Kidney epithelial cell (primary cell): ENCODE measurements around the gene MEF2C. TPM values are rescaled to one million over a fixed set of nuclear protein-coding genes. Genes with fewer than 3 reads are reported as not detected.

Experiments used
- DNase-seq: peaks from one replicate; pipeline ENCODE4 v3.0.0-alpha.2; 2010; ENCODE audit warnings: low read depth
- H3K27me3 ChIP-seq: 2 replicates; pipeline ENCODE4 v1.6.0; 2011; ENCODE audit warnings: low read length; ENCODE audit not compliant: control insufficient read depth, insufficient read depth
- H3K36me3 ChIP-seq: 2 replicates; pipeline ENCODE4 v1.5.1; 2011; ENCODE audit warnings: low read length; ENCODE audit not compliant: control insufficient read depth, insufficient read depth
- H3K4me3 ChIP-seq: 2 replicates; pipeline ENCODE4 v1.5.1; 2011; ENCODE audit warnings: low read depth, mild to moderate bottlenecking, control low read depth, low read length
- total RNA-seq: library from RNA; depleted of rRNA; stranded (reverse); fragments of >200 nt; gene quantifications from 2 replicates; pipeline ENCODE4 v1.2.3, GENCODE V29; 2015
- TF ChIP-seq, protein P1 (sequence below): IDR thresholded peaks from 2 replicates; pipeline ENCODE4 v1.5.1; 2011; ENCODE audit warnings: mild to moderate bottlenecking, moderate library complexity, low read length, control low read depth, inconsistent platforms; ENCODE audit not compliant: insufficient read depth, poor library complexity, severe bottlenecking

MEF2C gene
- total RNA-seq, 1 donor from 2014 or later = 4.8 TPM

DNA sequence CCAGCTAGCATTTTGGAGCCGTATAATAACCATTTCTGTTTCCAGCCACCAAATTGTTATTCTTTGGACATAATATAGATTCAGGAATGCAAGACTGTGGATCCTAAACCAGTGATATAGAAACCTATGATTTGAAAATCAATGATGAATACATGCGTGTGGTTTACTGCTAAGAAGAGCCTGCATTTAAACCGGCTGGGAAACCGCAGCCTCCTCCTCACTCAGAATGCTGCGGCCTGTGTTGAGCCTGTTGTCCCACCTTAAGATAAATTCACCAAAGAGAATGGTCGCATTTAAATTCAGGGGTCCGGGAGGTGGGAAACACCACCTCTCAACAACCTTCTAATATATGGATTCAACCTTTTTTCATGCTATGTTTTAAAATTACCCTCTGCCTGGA is 148.0 kb downstream of the MEF2C start:
- TF ChIP-seq, protein P1, sequence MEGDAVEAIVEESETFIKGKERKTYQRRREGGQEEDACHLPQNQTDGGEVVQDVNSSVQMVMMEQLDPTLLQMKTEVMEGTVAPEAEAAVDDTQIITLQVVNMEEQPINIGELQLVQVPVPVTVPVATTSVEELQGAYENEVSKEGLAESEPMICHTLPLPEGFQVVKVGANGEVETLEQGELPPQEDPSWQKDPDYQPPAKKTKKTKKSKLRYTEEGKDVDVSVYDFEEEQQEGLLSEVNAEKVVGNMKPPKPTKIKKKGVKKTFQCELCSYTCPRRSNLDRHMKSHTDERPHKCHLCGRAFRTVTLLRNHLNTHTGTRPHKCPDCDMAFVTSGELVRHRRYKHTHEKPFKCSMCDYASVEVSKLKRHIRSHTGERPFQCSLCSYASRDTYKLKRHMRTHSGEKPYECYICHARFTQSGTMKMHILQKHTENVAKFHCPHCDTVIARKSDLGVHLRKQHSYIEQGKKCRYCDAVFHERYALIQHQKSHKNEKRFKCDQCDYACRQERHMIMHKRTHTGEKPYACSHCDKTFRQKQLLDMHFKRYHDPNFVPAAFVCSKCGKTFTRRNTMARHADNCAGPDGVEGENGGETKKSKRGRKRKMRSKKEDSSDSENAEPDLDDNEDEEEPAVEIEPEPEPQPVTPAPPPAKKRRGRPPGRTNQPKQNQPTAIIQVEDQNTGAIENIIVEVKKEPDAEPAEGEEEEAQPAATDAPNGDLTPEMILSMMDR = no peak
- Histone ChIP-seq H3K36me3 (no peaks in the 10 kb centered on the region), H3K4me3 (no peak overlapping the region), H3K27me3 (no peaks in the 10 kb centered on the region)
- DNase-seq = no peak

DNA sequence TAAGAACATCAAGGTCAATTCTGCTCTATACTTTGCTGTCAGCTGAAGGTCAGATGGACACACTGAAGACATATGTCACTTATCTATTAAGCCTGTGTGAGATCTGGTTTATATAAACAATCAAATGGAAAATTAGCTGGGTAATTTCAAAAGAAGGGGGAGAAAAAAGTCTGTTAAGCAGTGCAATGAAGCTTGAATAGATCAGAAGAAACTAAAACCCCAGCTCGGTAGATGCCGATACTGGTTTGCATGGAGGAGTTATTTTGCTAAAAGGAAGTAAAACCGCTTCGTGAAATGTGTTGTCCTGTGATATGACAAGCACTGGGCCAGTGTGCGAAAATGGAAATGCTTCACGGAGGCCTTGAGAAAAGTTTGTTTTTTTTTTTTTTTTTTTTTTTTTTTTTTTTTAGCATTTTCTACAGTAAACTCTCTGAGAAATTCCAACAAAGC is 148.8 kb downstream of the MEF2C start:
- TF ChIP-seq, protein P1 = no peak
- DNase-seq = no peak
- Histone ChIP-seq H3K27me3 (no peaks in the 10 kb centered on the region), H3K36me3 (no peaks in the 10 kb centered on the region), H3K4me3 (no peak overlapping the region)

- no peaks in the 10 kb centered on the region for H3K27me3 ChIP-seq
- TF ChIP-seq, protein P1 = no peak
- no peak overlapping the region for H3K4me3 ChIP-seq
- no peaks in the 10 kb centered on the region for H3K36me3 ChIP-seq
- no peak for DNase-seq
These were observed 150.1 kb downstream of the MEF2C start for GRCh38 chr5:88732862-88733261.

- peak; percentile 50 for DNase-seq
- TF ChIP-seq, protein P1 = no peak
- Histone ChIP-seq H3K36me3 (no peaks in the 10 kb centered on the region), H3K27me3 (no peaks in the 10 kb centered on the region), H3K4me3 (no peak overlapping the region)
These were observed 150.8 kb downstream of the MEF2C start for GRCh38 chr5:88732181-88732633.

DNA sequence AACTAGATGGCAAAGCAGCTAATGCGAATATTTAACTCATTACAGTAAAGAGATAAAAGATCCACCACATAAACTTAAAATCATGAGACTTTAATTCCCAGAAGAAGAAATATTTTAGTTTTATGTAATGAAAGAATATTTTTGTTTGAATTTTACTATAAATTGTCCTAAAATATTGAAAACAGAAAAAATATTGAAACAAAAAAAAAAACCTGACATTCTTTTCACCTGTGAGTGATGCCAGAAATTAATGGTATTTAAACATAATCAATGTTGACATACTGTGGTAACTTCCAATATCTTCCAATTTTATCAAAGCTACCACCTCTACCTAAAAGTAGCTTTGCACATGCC is 153.2 kb downstream of the MEF2C start:
- TF ChIP-seq, protein P1 = no peak
- no peak for DNase-seq
- no peaks in the 10 kb centered on the region for H3K27me3 ChIP-seq

GRCh38 chr5:88729084-88729828 is 153.7 kb downstream of the MEF2C start:
- H3K27me3 ChIP-seq = no peaks in the 10 kb centered on the region
- DNase-seq = no peak
- TF ChIP-seq, protein P1 = peak; percentile 58
- H3K4me3 ChIP-seq = no peak overlapping the region
- no peaks in the 10 kb centered on the region for H3K36me3 ChIP-seq

More for the DNA sequence above, 153.2 kb downstream of the MEF2C start:
- no peaks in the 10 kb centered on the region for H3K36me3 ChIP-seq
- no peak overlapping the region for H3K4me3 ChIP-seq
